H9 (cell line): ENCODE measurements around the gene TRIO. TPM values are rescaled to one million over a fixed set of nuclear protein-coding genes. Genes with fewer than 3 reads are reported as not detected.

ENCODE experiments used
- DNase-seq: peaks from one replicate; pipeline ENCODE4 v3.0.0-alpha.2; 2017
- H2AFZ ChIP-seq: one replicate; pipeline ENCODE4 v1.6.1; 2013; ENCODE audit warnings: mild to moderate bottlenecking, low read length, control low read depth, moderate library complexity
- H2AK5ac ChIP-seq: 2 replicates; pipeline ENCODE4 v1.6.1; 2013; ENCODE audit warnings: low read length, control low read depth, mixed read lengths; ENCODE audit not compliant: insufficient read length
- H2BK120ac ChIP-seq: one replicate; pipeline ENCODE4 v1.6.1; 2013; ENCODE audit warnings: low read depth, mild to moderate bottlenecking, low read length, control low read depth, inconsistent platforms; ENCODE audit not compliant: poor library complexity, severe bottlenecking
- H2BK12ac ChIP-seq: 2 replicates; pipeline ENCODE4 v1.6.1; 2013; ENCODE audit warnings: low read length, control low read depth, mixed read lengths, low read depth; ENCODE audit not compliant: insufficient read length
- H2BK15ac ChIP-seq: 2 replicates; pipeline ENCODE4 v1.6.1; 2013; ENCODE audit warnings: low read depth, low read length, control low read depth
- H2BK20ac ChIP-seq: one replicate; pipeline ENCODE4 v1.6.1; 2013; ENCODE audit warnings: low read depth, mild to moderate bottlenecking, low read length, control low read depth, inconsistent platforms; ENCODE audit not compliant: poor library complexity, severe bottlenecking
- H2BK5ac ChIP-seq: 2 replicates; pipeline ENCODE4 v1.6.1; 2013; ENCODE audit warnings: low read length, control low read depth, mixed read lengths; ENCODE audit not compliant: insufficient read length
- H3K14ac ChIP-seq: 2 replicates; pipeline ENCODE4 v1.6.1; 2013; ENCODE audit warnings: low read length, control low read depth; ENCODE audit not compliant: insufficient read depth
- H3K18ac ChIP-seq: 2 replicates; pipeline ENCODE4 v1.6.1; 2013; ENCODE audit warnings: low read depth, mild to moderate bottlenecking, mixed read lengths, low read length, control low read depth; ENCODE audit not compliant: insufficient read length
- H3K23ac ChIP-seq: 2 replicates; pipeline ENCODE4 v1.6.1; 2013; ENCODE audit warnings: low read length, control low read depth, mixed read lengths, low read depth; ENCODE audit not compliant: insufficient read length
- H3K23me2 ChIP-seq: 2 replicates; pipeline ENCODE4 v1.6.1; 2013; ENCODE audit warnings: low read depth, mild to moderate bottlenecking, mixed read lengths, low read length, control low read depth; ENCODE audit not compliant: insufficient read length, poor library complexity, severe bottlenecking
- H3K27ac ChIP-seq: 2 replicates; pipeline ENCODE4 v1.5.1; 2013; ENCODE audit warnings: low read length, control low read depth, mixed read lengths, low read depth; ENCODE audit not compliant: insufficient read length
- H3K27me3 ChIP-seq: 2 replicates; pipeline ENCODE4 v1.6.1; 2013; ENCODE audit warnings: low read length, control low read depth, inconsistent platforms; ENCODE audit not compliant: insufficient read depth
- H3K4ac ChIP-seq: 2 replicates; pipeline ENCODE4 v1.6.1; 2013; ENCODE audit warnings: low read depth, mild to moderate bottlenecking, control low read depth, inconsistent platforms, low read length, moderate library complexity
- H3K4me1 ChIP-seq: 2 replicates; pipeline ENCODE4 v1.6.1; 2013; ENCODE audit warnings: low read length, control low read depth, inconsistent platforms; ENCODE audit not compliant: insufficient read depth
- H3K4me2 ChIP-seq: 2 replicates; pipeline ENCODE4 v1.6.1; 2013; ENCODE audit warnings: low read length, control low read depth, mixed read lengths; ENCODE audit not compliant: insufficient read length, insufficient read depth
- H3K56ac ChIP-seq: 2 replicates; pipeline ENCODE4 v1.6.1; 2013; ENCODE audit warnings: low read depth, mild to moderate bottlenecking, mixed read lengths, low read length, control low read depth; ENCODE audit not compliant: insufficient read length
- H3K79me1 ChIP-seq: 2 replicates; pipeline ENCODE4 v1.6.1; 2013; ENCODE audit warnings: low read depth, mild to moderate bottlenecking, moderate library complexity, low read length, control low read depth, inconsistent platforms; ENCODE audit not compliant: insufficient read depth, poor library complexity, severe bottlenecking
- H3K79me2 ChIP-seq: 2 replicates; pipeline ENCODE4 v1.6.1; 2013; ENCODE audit warnings: low read length, control low read depth, inconsistent platforms; ENCODE audit not compliant: insufficient read depth
- H3K9ac ChIP-seq: 2 replicates; pipeline ENCODE4 v1.6.1; 2013; ENCODE audit warnings: low read length, control low read depth, mixed read lengths; ENCODE audit not compliant: insufficient read length; ENCODE audit errors: extremely low read depth
- H3K9me3 ChIP-seq: one replicate; pipeline ENCODE4 v1.6.1; 2013; ENCODE audit warnings: low read depth, low read length, inconsistent platforms; ENCODE audit not compliant: control insufficient read depth
- H3T11ph ChIP-seq: one replicate; pipeline ENCODE4 v1.6.1; 2013; ENCODE audit warnings: mild to moderate bottlenecking, low read length, control low read depth, inconsistent platforms
- H4K20me1 ChIP-seq: one replicate; pipeline ENCODE4 v1.6.1; 2013; ENCODE audit not compliant: control insufficient read depth, insufficient read length, insufficient read depth
- H4K5ac ChIP-seq: 2 replicates; pipeline ENCODE4 v1.6.1; 2013; ENCODE audit warnings: low read depth, mild to moderate bottlenecking, mixed read lengths, low read length, control low read depth; ENCODE audit not compliant: insufficient read length
- H4K8ac ChIP-seq: replicated peaks from 2 replicates; pipeline ENCODE4 v1.6.1; 2013; ENCODE audit warnings: low read length, control low read depth, mixed read lengths, low read depth; ENCODE audit not compliant: insufficient read length
- H4K91ac ChIP-seq: 2 replicates; pipeline ENCODE4 v1.6.1; 2013; ENCODE audit warnings: low read depth, mild to moderate bottlenecking, moderate library complexity, mixed read lengths, low read length, control low read depth; ENCODE audit not compliant: insufficient read length
- H3K27ac Mint-ChIP-seq, 3 experiments: 2 replicates in 2 of 3; 3 replicates in 1 of 3; pipeline ENCODE4 v1.8.0; 2020 to 2021; ENCODE audit warnings: mixed read lengths in 3 of 3, mild to moderate bottlenecking in 1 of 3, moderate library complexity in 1 of 3
- H3K27me3 Mint-ChIP-seq: 2 replicates; pipeline ENCODE4 v1.8.0; 2021; ENCODE audit warnings: low read depth, mild to moderate bottlenecking, moderate library complexity, mixed read lengths
- H3K36me3 Mint-ChIP-seq, 3 experiments: 2 replicates in 2 of 3; 3 replicates in 1 of 3; pipeline ENCODE4 v1.8.0; 2020 to 2021; ENCODE audit warnings: low read depth in 3 of 3, mixed read lengths in 3 of 3; ENCODE audit not compliant: insufficient read depth in 1 of 3
- H3K4me1 Mint-ChIP-seq, 2 experiments: 2 replicates each; pipeline ENCODE4 v1.8.0; 2020; ENCODE audit warnings: mixed read lengths in 2 of 2
- H3K4me3 Mint-ChIP-seq, 2 experiments: 2 replicates in 1 of 2; 3 replicates in 1 of 2; pipeline ENCODE4 v1.8.0; 2020 to 2021; ENCODE audit warnings: mild to moderate bottlenecking in 2 of 2, mixed read lengths in 2 of 2, moderate library complexity in 1 of 2
- H3K9me3 Mint-ChIP-seq, 2 experiments: 2 replicates in 1 of 2; 3 replicates in 1 of 2; pipeline ENCODE4 v1.8.0; 2020; ENCODE audit warnings: mild to moderate bottlenecking in 2 of 2, mixed read lengths in 2 of 2, moderate library complexity in 1 of 2
- whole genome bisulfite sequencing: extraction: QIAGEN DNeasy Blood & Tissue Kit; methylation state at CpG from one replicate; pipeline ENCODE4 v1.1.7; 2013; ENCODE audit warnings: missing lambda C conversion rate, low lambda C conversion rate, mixed read lengths; ENCODE audit not compliant: insufficient read length; ENCODE audit errors: extremely low coverage; 5-methylcytosine and 5-hydroxymethylcytosine counted together
- total RNA-seq: library from RNA; stranded (reverse); gene quantifications from 2 replicates; pipeline ENCODE4 v1.2.1, GENCODE V29; 2021
- TF ChIP-seq, protein P1 (sequence below): fragments of 200-600 bp; sonication (generic); conservative IDR thresholded peaks from 3 replicates; pipeline ENCODE4 v1.8.0; 2021; ENCODE audit warnings: antibody characterized with exemption, mild to moderate bottlenecking

Gene TRIO
- total RNA-seq, 1 experiment from 2014 or later: 87.8 TPM

GRCh38 chr5:14339468-14339867 is 196.3 kb downstream of the TRIO start:
- Histone ChIP-seq H3K4ac (no peak overlapping the region), H3K27ac (no peak overlapping the region), H3K79me1 (no peaks in the 10 kb centered on the region), H2AK5ac (no peak overlapping the region), H4K20me1 (no peaks in the 10 kb centered on the region), H3K23me2 (no peaks in the 10 kb centered on the region), H3K4me2 (no peak overlapping the region), H4K8ac (no peak overlapping the region), H4K5ac (no peak overlapping the region), H2BK15ac (no peak overlapping the region), H2BK120ac (no peak overlapping the region), H3K14ac (no peak overlapping the region), H2BK5ac (no peak overlapping the region), H2BK20ac (no peak overlapping the region), H3K23ac (no peak overlapping the region), H3K56ac (no peak overlapping the region), H4K91ac (no peak overlapping the region), H3T11ph (no peak overlapping the region), H3K18ac (no peak overlapping the region), H3K27me3 (no peaks in the 10 kb centered on the region), H3K9me3 (no peaks in the 10 kb centered on the region), H3K4me1 (peaks cover 16% of the 10 kb centered on the region), H2AFZ (no peak overlapping the region), H3K9ac (no peak overlapping the region), H3K79me2 (no peaks in the 10 kb centered on the region; the same call in 1 of the 2 replicates), H2BK12ac (no peak overlapping the region)
- H3K27ac Mint-ChIP-seq: 0 out of 7 replicates have a peak overlapping the region, but pooled peaks of 1 of the 3 experiments have one; percentile 23
- TF ChIP-seq, protein P1, sequence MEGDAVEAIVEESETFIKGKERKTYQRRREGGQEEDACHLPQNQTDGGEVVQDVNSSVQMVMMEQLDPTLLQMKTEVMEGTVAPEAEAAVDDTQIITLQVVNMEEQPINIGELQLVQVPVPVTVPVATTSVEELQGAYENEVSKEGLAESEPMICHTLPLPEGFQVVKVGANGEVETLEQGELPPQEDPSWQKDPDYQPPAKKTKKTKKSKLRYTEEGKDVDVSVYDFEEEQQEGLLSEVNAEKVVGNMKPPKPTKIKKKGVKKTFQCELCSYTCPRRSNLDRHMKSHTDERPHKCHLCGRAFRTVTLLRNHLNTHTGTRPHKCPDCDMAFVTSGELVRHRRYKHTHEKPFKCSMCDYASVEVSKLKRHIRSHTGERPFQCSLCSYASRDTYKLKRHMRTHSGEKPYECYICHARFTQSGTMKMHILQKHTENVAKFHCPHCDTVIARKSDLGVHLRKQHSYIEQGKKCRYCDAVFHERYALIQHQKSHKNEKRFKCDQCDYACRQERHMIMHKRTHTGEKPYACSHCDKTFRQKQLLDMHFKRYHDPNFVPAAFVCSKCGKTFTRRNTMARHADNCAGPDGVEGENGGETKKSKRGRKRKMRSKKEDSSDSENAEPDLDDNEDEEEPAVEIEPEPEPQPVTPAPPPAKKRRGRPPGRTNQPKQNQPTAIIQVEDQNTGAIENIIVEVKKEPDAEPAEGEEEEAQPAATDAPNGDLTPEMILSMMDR: no peak
- no peaks in the 10 kb centered on the region for H3K9me3 Mint-ChIP-seq
- H3K36me3 Mint-ChIP-seq: peaks cover 27 to 55% (median 44%) of the 10 kb centered on the region in 3 experiments; a peak in 6 of 7 replicates
- DNase-seq: no peak
- no peaks in the 10 kb centered on the region for H3K27me3 Mint-ChIP-seq
- WGBS: no CpG with 5 or more reads among the region's 11 CpGs
- H3K4me1 Mint-ChIP-seq: peaks cover 39 to 42% of the 10 kb centered on the region in 2 experiments
- no peak overlapping the region for H3K4me3 Mint-ChIP-seq
